Measurements from ENCODE around the gene HAUS2. TPM values are rescaled to one million over a fixed set of nuclear protein-coding genes. Genes with fewer than 3 reads are reported as not detected.

HAUS2 gene
- total and polyA plus RNA-seq, 2 of the 4 experiments (the other 2 are of a cell fraction): 18.4 to 22.4 TPM

- TF ChIP-seq MXI1 (IDR thresholded peaks at IDR 0.05; ENCODE audit: borderline replicate concordance, low read depth, low read length) (no peak), ELK1 (IDR thresholded peaks at IDR 0.05; ENCODE audit: borderline replicate concordance, low read depth, low read length) (no peak), RCOR1 (IDR thresholded peaks at IDR 0.05; ENCODE audit: insufficient replicate concordance, low read length) (no peak), CEBPB (IDR thresholded peaks at IDR 0.05; ENCODE audit: low read depth, low read length) (no peak), NFE2L2 (IDR thresholded peaks at IDR 0.05; ENCODE audit: low read depth, low read length) (no peak), BHLHE40 (IDR thresholded peaks at IDR 0.05; ENCODE audit: low read depth, low read length) (no peak), RAD21 (IDR thresholded peaks at IDR 0.05; ENCODE audit: low read length) (no peak), SMC3 (IDR thresholded peaks at IDR 0.05; ENCODE audit: low read depth, low read length) (no peak), FOS (IDR thresholded peaks at IDR 0.05; ENCODE audit: low read depth, low read length) (no peak), MAFK (IDR thresholded peaks at IDR 0.05; ENCODE audit: low read depth, low read length) (no peak)
- H4K5ac ChIP-seq (ENCODE audit: low read depth, low read length): no peak overlapping the region
- no peak overlapping the region for H4K8ac ChIP-seq (ENCODE audit: low read depth in 2 of 2, low read length in 2 of 2)
- peaks cover 5% of the 10 kb centered on the region; the same call in 1 of the 2 replicates for H3K4me1 ChIP-seq (ENCODE audit: control insufficient read depth, insufficient read depth, low read length)
- H2BK5ac ChIP-seq (ENCODE audit: low read depth, low read length, poor library complexity, severe bottlenecking): no peak overlapping the region
- no peak overlapping the region for H3K4ac ChIP-seq (ENCODE audit: low read depth, low read length)
- H4K91ac ChIP-seq (ENCODE audit: insufficient read depth, low read depth, low read length): no peak overlapping the region
- in situ Hi-C loops (cut with MboI; ENCODE audit: low sequenced_read_pairs): no loop called here
- peaks cover 2 to 41% of the 10 kb centered on the region in 2 experiments; a peak in 3 of 4 replicates for H3K79me1 ChIP-seq (ENCODE audit: low read depth in 1 of 2, low read length in 2 of 2)
- peaks cover 3% of the 10 kb centered on the region; the same call in 1 of the 2 replicates for H3K36me3 ChIP-seq (ENCODE audit: control insufficient read depth, insufficient read depth, low read length)
- no CpG with 5 or more reads among the region's 5 CpGs for WGBS, 2 experiments (ENCODE audit: extremely low coverage in 2 of 2, insufficient read length in 1 of 2)
- H2AK5ac ChIP-seq (ENCODE audit: low read depth, low read length): no peak overlapping the region
- POLR2A ChIA-PET (ENCODE audit: unreplicated experiment): interaction anchor here (0.7 kb wide), 1 partner anchor 9 kb away, joined by 13 read pairs; no protein-coding TSS in a partner anchor
- dilution Hi-C loops (cut with HindIII; ENCODE audit: low sequenced_read_pairs, unreplicated experiment): no loop called here
- no peak overlapping the region for H3K18ac ChIP-seq (ENCODE audit: low read depth, low read length)
- no peak for ATAC-seq (ENCODE audit: low read depth)
- no peaks in the 10 kb centered on the region for H3K27me3 ChIP-seq (ENCODE audit: control insufficient read depth, insufficient read depth, low read length)
- no peak overlapping the region for H2AFZ ChIP-seq (replicated peaks; ENCODE audit: low read length, poor library complexity)
- H2BK20ac ChIP-seq (ENCODE audit: low read depth, low read length): no peak overlapping the region
- no peak overlapping the region for H2BK120ac ChIP-seq (ENCODE audit: low read depth, low read length)
- no peaks in the 10 kb centered on the region for H3K9me3 ChIP-seq (ENCODE audit: control insufficient read depth, insufficient read depth, low read length)
- BruUV-seq (replicated peaks): no TSS peak
- H3K56ac ChIP-seq (ENCODE audit: extremely low read depth, insufficient read depth, low read length): no peak overlapping the region
- H2BK15ac ChIP-seq (ENCODE audit: low read depth, low read length): no peak overlapping the region
- H3K27ac ChIP-seq (ENCODE audit: insufficient read depth, low read length): no peak overlapping the region
- no peaks in the 10 kb centered on the region for H4K20me1 ChIP-seq (ENCODE audit: insufficient read depth, low read length)
- intact Hi-C loops (cut with micrococcal nuclease): no loop called here
- H2AK9ac ChIP-seq (replicated peaks; ENCODE audit: low read depth, low read length, poor library complexity): no peak overlapping the region
- no peak overlapping the region for H3K4me3 ChIP-seq (ENCODE audit: insufficient read depth, low read depth, low read length)
- peaks cover 9% of the 10 kb centered on the region for H3K9me1 ChIP-seq (ENCODE audit: insufficient read depth, low read length)
- no peak overlapping the region for H3K14ac ChIP-seq (replicated peaks; ENCODE audit: low read depth, low read length)
- no peak overlapping the region for H3K4me2 ChIP-seq (ENCODE audit: low read depth, low read length)
- no peak for DNase-seq
- peak overlapping the region; percentile 29; the same call in 1 of the 2 replicates for H3K9ac ChIP-seq (ENCODE audit: low read depth, low read length)
- CTCF ChIA-PET: interaction anchor here (1.1 kb wide), 1 partner anchor 13 kb away, joined by 3 read pairs; no protein-coding TSS in a partner anchor
- no peak overlapping the region for H3K23ac ChIP-seq (ENCODE audit: low read depth, low read length)
Measured at GRCh38 chr15:42590619-42591237, 42.1 kb downstream of the HAUS2 start.

Data from IMR-90 (cell line).